Tibial nerve (tissue), 4 donors: ENCODE data around the gene DISP3. TPM values are rescaled to one million over a fixed set of nuclear protein-coding genes. Genes with fewer than 3 reads are reported as not detected.

Experiments used
- DNase-seq, 2 donors: peaks; one replicate each; pipeline ENCODE4 v3.0.0-alpha.2; 2019; ENCODE audit warnings: low spot score in 2 of 2
- H3K27ac ChIP-seq, 4 donors: fragments of 200-600 bp; sonication (generic) in 3 of 4; one replicate each; pipeline ENCODE4 v1.5.1; 2017 to 2019; ENCODE audit warnings: mild to moderate bottlenecking in 1 of 4
- H3K27me3 ChIP-seq, 2 donors: fragments of 200-600 bp; sonication (generic) in 1 of 2; one replicate each; pipeline versions ENCODE4 v1.5.1 to v1.6.0; 2017 to 2019
- H3K36me3 ChIP-seq, 3 donors: fragments of 200-600 bp; sonication (generic); one replicate each; pipeline ENCODE4 v1.5.1; 2018 to 2019
- H3K4me1 ChIP-seq, 4 donors: fragments of 200-600 bp; sonication (generic) in 3 of 4; one replicate each; pipeline ENCODE4 v1.5.1; 2017 to 2019
- H3K4me3 ChIP-seq, 4 donors: fragments of 200-600 bp; sonication (generic) in 3 of 4; one replicate each; pipeline ENCODE4 v1.5.1; 2017 to 2019; ENCODE audit warnings: mild to moderate bottlenecking in 1 of 4, moderate library complexity in 1 of 4
- H3K9me3 ChIP-seq, 4 donors: fragments of 200-600 bp; sonication (generic) in 3 of 4; one replicate each; pipeline ENCODE4 v1.5.1; 2017 to 2019
- CTCF ChIP-seq, 5 experiments: fragments of 200-600 bp in 3 of 5; fragments of 450-650 bp in 2 of 5; sonication (generic) in 3 of 5; IDR thresholded peaks; one replicate each; pipeline ENCODE4 v1.5.1; 2016 to 2019; ENCODE audit warnings: antibody characterized with exemption in 5 of 5, mild to moderate bottlenecking in 3 of 5, moderate library complexity in 2 of 5
- EP300 ChIP-seq, 2 donors: sonication (generic); formaldehyde crosslinking; IDR thresholded peaks; one replicate each; pipeline ENCODE4 v1.6.1; 2017; ENCODE audit warnings: antibody characterized with exemption in 2 of 2, mild to moderate bottlenecking in 1 of 2
- POLR2A ChIP-seq, 2 donors: fragments of 450-650 bp; IDR thresholded peaks; one replicate each; pipeline ENCODE4 v1.6.1; 2017; ENCODE audit warnings: antibody characterized with exemption in 2 of 2, mild to moderate bottlenecking in 2 of 2, moderate library complexity in 2 of 2
- WGBS, 2 donors: methylation state at CpG; one replicate each; pipeline ENCODE4 v1.1.5; 2018; 5-methylcytosine and 5-hydroxymethylcytosine counted together
- total RNA-seq, 4 donors: library from RNA; depleted of rRNA; stranded (reverse); fragments of >200 nt; gene quantifications; one replicate each; pipeline ENCODE4 v1.1.0, GENCODE V29; 2016

The DISP3 gene
- total RNA-seq, 4 donors from 2014 or later = 0.59 TPM; not detected in 3

GRCh38 chr1:11569551-11569950, 90.6 kb downstream of the DISP3 start:
- Histone ChIP-seq H3K36me3 (no peaks in the 10 kb centered on the region), H3K4me3 (no peak overlapping the region), H3K9me3 (no peaks in the 10 kb centered on the region), H3K4me1 (no peaks in the 10 kb centered on the region), H3K27ac (no peak overlapping the region), H3K27me3 (peaks cover 0 to 40% of the 10 kb centered on the region in 2 donors)
- TF ChIP-seq EP300 (IDR thresholded peaks at IDR 0.05) = no peak
- no peak for TF ChIP-seq POLR2A (IDR thresholded peaks at IDR 0.05)
- TF ChIP-seq CTCF (IDR thresholded peaks at IDR 0.05) = no peak
- WGBS, 2 donors = 74 to 76% methylated on average over 12 to 13 of the region's 14 CpGs
- no peak for DNase-seq

GRCh38 chr1:11569954-11570353, 91.0 kb downstream of the DISP3 start:
- Histone ChIP-seq H3K27me3 (peaks cover 0 to 37% of the 10 kb centered on the region in 2 donors), H3K4me1 (no peaks in the 10 kb centered on the region), H3K9me3 (no peaks in the 10 kb centered on the region), H3K36me3 (no peaks in the 10 kb centered on the region), H3K4me3 (no peak overlapping the region), H3K27ac (no peak overlapping the region)
- TF ChIP-seq EP300 (IDR thresholded peaks at IDR 0.05) = no peak
- TF ChIP-seq CTCF (IDR thresholded peaks at IDR 0.05) = no peak
- TF ChIP-seq POLR2A (IDR thresholded peaks at IDR 0.05) = no peak
- no peak for DNase-seq
- WGBS, 2 donors = 67 to 74% methylated on average over 3 of the region's 3 CpGs

GRCh38 chr1:11570821-11571380, 91.9 kb downstream of the DISP3 start:
- Histone ChIP-seq H3K27me3 (peaks cover 0 to 30% of the 10 kb centered on the region in 2 donors), H3K36me3 (no peaks in the 10 kb centered on the region), H3K4me3 (no peak overlapping the region), H3K9me3 (no peaks in the 10 kb centered on the region), H3K4me1 (no peaks in the 10 kb centered on the region), H3K27ac (no peak overlapping the region)
- WGBS, 2 donors = 49 to 51% methylated on average over 14 to 16 of the region's 16 CpGs
- no peak for DNase-seq
- TF ChIP-seq CTCF (IDR thresholded peaks at IDR 0.05) = no peak
- no peak for TF ChIP-seq POLR2A (IDR thresholded peaks at IDR 0.05)
- TF ChIP-seq EP300 (IDR thresholded peaks at IDR 0.05) = no peak

- H3K27me3 ChIP-seq = peaks cover 0 to 27% of the 10 kb centered on the region in 2 donors
- no peak for TF ChIP-seq CTCF (IDR thresholded peaks at IDR 0.05)
- no peak for TF ChIP-seq EP300 (IDR thresholded peaks at IDR 0.05)
- no peak for TF ChIP-seq POLR2A (IDR thresholded peaks at IDR 0.05)
- 48 to 50% methylated on average over 9 of the region's 9 CpGs for WGBS, 2 donors
- H3K4me1 ChIP-seq = no peaks in the 10 kb centered on the region
- no peak overlapping the region for H3K4me3 ChIP-seq
- H3K27ac ChIP-seq = no peak overlapping the region
- no peaks in the 10 kb centered on the region for H3K36me3 ChIP-seq
- DNase-seq = no peak
- H3K9me3 ChIP-seq = no peaks in the 10 kb centered on the region
These were observed 93.1 kb downstream of the DISP3 start for GRCh38 chr1:11571906-11572616.

- WGBS, 2 donors = 91 to 94% methylated on average over 5 of the region's 5 CpGs
- H3K36me3 ChIP-seq = no peaks in the 10 kb centered on the region
- no peak overlapping the region for H3K27ac ChIP-seq
These were observed 94.2 kb downstream of the DISP3 start for GRCh38 chr1:11573116-11573692.

More at GRCh38 chr1:11573116-11573692, 94.2 kb downstream of the DISP3 start:
- H3K9me3 ChIP-seq = no peaks in the 10 kb centered on the region
- TF ChIP-seq EP300 (IDR thresholded peaks at IDR 0.05) (no peak), CTCF (IDR thresholded peaks at IDR 0.05) (no peak), POLR2A (IDR thresholded peaks at IDR 0.05) (no peak)
- DNase-seq = no peak
- H3K4me1 ChIP-seq = no peaks in the 10 kb centered on the region
- no peak overlapping the region for H3K4me3 ChIP-seq
- peaks cover 0 to 22% of the 10 kb centered on the region in 2 donors for H3K27me3 ChIP-seq
